H7 (cell line): ENCODE data around the gene MKNK1. TPM values are rescaled to one million over a fixed set of nuclear protein-coding genes. Genes with fewer than 3 reads are reported as not detected.
A peak's percentile ranks its signal among the peaks of the same experiment; 100 is the strongest.

Experiments
- DNase-seq: peaks from one replicate; pipeline ENCODE4 v3.0.0; 2012
- H3K27me3 ChIP-seq: 2 replicates; pipeline ENCODE4 v1.6.0; 2011; ENCODE audit warnings: mild to moderate bottlenecking, low read length; ENCODE audit not compliant: control insufficient read depth, insufficient read depth
- H3K36me3 ChIP-seq: replicated peaks from 2 replicates; pipeline ENCODE4 v1.5.1; 2011; ENCODE audit warnings: low read length; ENCODE audit not compliant: control insufficient read depth, insufficient read depth
- H3K4me3 ChIP-seq: 2 replicates; pipeline ENCODE4 v1.5.1; 2011; ENCODE audit warnings: low read depth, mild to moderate bottlenecking, control low read depth, low read length, moderate library complexity; ENCODE audit not compliant: insufficient read depth
- total RNA-seq: library from RNA; depleted of rRNA; stranded (reverse); fragments of >200 nt; shearing (Covaris generic); gene quantifications from 2 replicates; pipeline ENCODE4 v1.2.3, GENCODE V29; 2014

MKNK1 gene
- total RNA-seq, 1 experiment from 2014 or later, result 34.7 TPM

- H3K27me3 ChIP-seq, result peaks cover 6% of the 10 kb centered on the region
- no peaks in the 10 kb centered on the region for H3K36me3 ChIP-seq
These were observed 51.5 kb downstream of the MKNK1 start for GRCh38 chr1:46552357-46553237.

GRCh38 chr1:46551597-46552095 lies 52.4 kb downstream of the MKNK1 start, which contains the start of gene KNCN:
TSS of gene KNCN (minus strand) at chr1:46551647. CDS start at chr1:46551215, 432 bp downstream.
- H3K4me3 ChIP-seq, result no peak within 1 kb of the TSS
- H3K27me3 ChIP-seq, result peaks cover 13% of the 10 kb centered on the region
- peak; percentile 40 for DNase-seq
- no peaks in the 10 kb centered on the region for H3K36me3 ChIP-seq

More at GRCh38 chr1:46552357-46553237, 51.5 kb downstream of the MKNK1 start:
- no peak overlapping the region for H3K4me3 ChIP-seq
- no peak for DNase-seq

GRCh38 chr1:46550751-46551231 lies 53.3 kb downstream of the MKNK1 start:
- Histone ChIP-seq H3K36me3 (no peaks in the 10 kb centered on the region), H3K27me3 (peaks cover 21% of the 10 kb centered on the region)

GRCh38 chr1:46549697-46550681 lies 54.1 kb downstream of the MKNK1 start:
- Histone ChIP-seq H3K27me3 (peaks cover 29% of the 10 kb centered on the region), H3K36me3 (no peaks in the 10 kb centered on the region), H3K4me3 (no peak overlapping the region)
- peak; percentile 76 for DNase-seq

More at GRCh38 chr1:46550751-46551231, 53.3 kb downstream of the MKNK1 start:
- peak; percentile 84 for DNase-seq
- H3K4me3 ChIP-seq, result no peak overlapping the region

GRCh38 chr1:46547481-46548383 lies 56.3 kb downstream of the MKNK1 start:
- DNase-seq, result peak; percentile 82

GRCh38 chr1:46546210-46546609 lies 57.9 kb downstream of the MKNK1 start:
- no peak for DNase-seq
- Histone ChIP-seq H3K4me3 (no peak overlapping the region), H3K27me3 (peaks cover 62% of the 10 kb centered on the region), H3K36me3 (no peaks in the 10 kb centered on the region)

More at GRCh38 chr1:46547481-46548383, 56.3 kb downstream of the MKNK1 start:
- Histone ChIP-seq H3K27me3 (peaks cover 51% of the 10 kb centered on the region), H3K4me3 (no peak overlapping the region), H3K36me3 (no peaks in the 10 kb centered on the region)

- no peak overlapping the region for H3K4me3 ChIP-seq
- H3K36me3 ChIP-seq, result no peaks in the 10 kb centered on the region
- peak; percentile 36 for DNase-seq
- H3K27me3 ChIP-seq, result peaks cover 66% of the 10 kb centered on the region
These were observed 58.3 kb downstream of the MKNK1 start for GRCh38 chr1:46545784-46546183.

- Histone ChIP-seq H3K36me3 (no peaks in the 10 kb centered on the region), H3K4me3 (peak overlapping the region; percentile 39), H3K27me3 (peaks cover 69% of the 10 kb centered on the region)
- DNase-seq, result peak; percentile 78
These were observed 59.4 kb downstream of the MKNK1 start for GRCh38 chr1:46544561-46545240.

- DNase-seq, result peak; percentile 87
These were observed 60.1 kb downstream of the MKNK1 start for GRCh38 chr1:46543761-46544560.

GRCh38 chr1:46543382-46543760 lies 60.7 kb downstream of the MKNK1 start:
- Histone ChIP-seq H3K36me3 (no peaks in the 10 kb centered on the region), H3K27me3 (peaks cover 72% of the 10 kb centered on the region), H3K4me3 (peak overlapping the region; percentile 39)
- peak; percentile 73 for DNase-seq

More at GRCh38 chr1:46543761-46544560, 60.1 kb downstream of the MKNK1 start:
- Histone ChIP-seq H3K4me3 (peak overlapping the region; percentile 39), H3K36me3 (no peaks in the 10 kb centered on the region), H3K27me3 (peaks cover 69% of the 10 kb centered on the region)

GRCh38 chr1:46539972-46540371 lies 64.1 kb downstream of the MKNK1 start:
- DNase-seq, result no peak
- Histone ChIP-seq H3K4me3 (no peak overlapping the region), H3K27me3 (peaks cover 72% of the 10 kb centered on the region), H3K36me3 (no peaks in the 10 kb centered on the region)

GRCh38 chr1:46538147-46538546 lies 65.9 kb downstream of the MKNK1 start:
- H3K36me3 ChIP-seq, result no peaks in the 10 kb centered on the region
- DNase-seq, result no peak
- H3K27me3 ChIP-seq, result peaks cover 72% of the 10 kb centered on the region
- no peak overlapping the region for H3K4me3 ChIP-seq
